H9 (cell line): ENCODE results near the gene RHNO1. TPM values are rescaled to one million over a fixed set of nuclear protein-coding genes. Genes with fewer than 3 reads are reported as not detected.

ENCODE experiments used
- DNase-seq: peaks from one replicate; pipeline ENCODE4 v3.0.0-alpha.2; 2017
- H2AFZ ChIP-seq: one replicate; pipeline ENCODE4 v1.6.1; 2013; ENCODE audit warnings: mild to moderate bottlenecking, low read length, control low read depth, moderate library complexity
- H2AK5ac ChIP-seq: 2 replicates; pipeline ENCODE4 v1.6.1; 2013; ENCODE audit warnings: low read length, control low read depth, mixed read lengths; ENCODE audit not compliant: insufficient read length
- H2BK120ac ChIP-seq: one replicate; pipeline ENCODE4 v1.6.1; 2013; ENCODE audit warnings: low read depth, mild to moderate bottlenecking, low read length, control low read depth, inconsistent platforms; ENCODE audit not compliant: poor library complexity, severe bottlenecking
- H2BK12ac ChIP-seq: 2 replicates; pipeline ENCODE4 v1.6.1; 2013; ENCODE audit warnings: low read length, control low read depth, mixed read lengths, low read depth; ENCODE audit not compliant: insufficient read length
- H2BK15ac ChIP-seq: 2 replicates; pipeline ENCODE4 v1.6.1; 2013; ENCODE audit warnings: low read depth, low read length, control low read depth
- H2BK20ac ChIP-seq: one replicate; pipeline ENCODE4 v1.6.1; 2013; ENCODE audit warnings: low read depth, mild to moderate bottlenecking, low read length, control low read depth, inconsistent platforms; ENCODE audit not compliant: poor library complexity, severe bottlenecking
- H2BK5ac ChIP-seq: 2 replicates; pipeline ENCODE4 v1.6.1; 2013; ENCODE audit warnings: low read length, control low read depth, mixed read lengths; ENCODE audit not compliant: insufficient read length
- H3K14ac ChIP-seq: 2 replicates; pipeline ENCODE4 v1.6.1; 2013; ENCODE audit warnings: low read length, control low read depth; ENCODE audit not compliant: insufficient read depth
- H3K18ac ChIP-seq: 2 replicates; pipeline ENCODE4 v1.6.1; 2013; ENCODE audit warnings: low read depth, mild to moderate bottlenecking, mixed read lengths, low read length, control low read depth; ENCODE audit not compliant: insufficient read length
- H3K23ac ChIP-seq: 2 replicates; pipeline ENCODE4 v1.6.1; 2013; ENCODE audit warnings: low read length, control low read depth, mixed read lengths, low read depth; ENCODE audit not compliant: insufficient read length
- H3K23me2 ChIP-seq: 2 replicates; pipeline ENCODE4 v1.6.1; 2013; ENCODE audit warnings: low read depth, mild to moderate bottlenecking, mixed read lengths, low read length, control low read depth; ENCODE audit not compliant: insufficient read length, poor library complexity, severe bottlenecking
- H3K27ac ChIP-seq: 2 replicates; pipeline ENCODE4 v1.5.1; 2013; ENCODE audit warnings: low read length, control low read depth, mixed read lengths, low read depth; ENCODE audit not compliant: insufficient read length
- H3K27me3 ChIP-seq: 2 replicates; pipeline ENCODE4 v1.6.1; 2013; ENCODE audit warnings: low read length, control low read depth, inconsistent platforms; ENCODE audit not compliant: insufficient read depth
- H3K4ac ChIP-seq: 2 replicates; pipeline ENCODE4 v1.6.1; 2013; ENCODE audit warnings: low read depth, mild to moderate bottlenecking, control low read depth, inconsistent platforms, low read length, moderate library complexity
- H3K4me1 ChIP-seq: 2 replicates; pipeline ENCODE4 v1.6.1; 2013; ENCODE audit warnings: low read length, control low read depth, inconsistent platforms; ENCODE audit not compliant: insufficient read depth
- H3K4me2 ChIP-seq: 2 replicates; pipeline ENCODE4 v1.6.1; 2013; ENCODE audit warnings: low read length, control low read depth, mixed read lengths; ENCODE audit not compliant: insufficient read length, insufficient read depth
- H3K56ac ChIP-seq: 2 replicates; pipeline ENCODE4 v1.6.1; 2013; ENCODE audit warnings: low read depth, mild to moderate bottlenecking, mixed read lengths, low read length, control low read depth; ENCODE audit not compliant: insufficient read length
- H3K79me1 ChIP-seq: 2 replicates; pipeline ENCODE4 v1.6.1; 2013; ENCODE audit warnings: low read depth, mild to moderate bottlenecking, moderate library complexity, low read length, control low read depth, inconsistent platforms; ENCODE audit not compliant: insufficient read depth, poor library complexity, severe bottlenecking
- H3K79me2 ChIP-seq: 2 replicates; pipeline ENCODE4 v1.6.1; 2013; ENCODE audit warnings: low read length, control low read depth, inconsistent platforms; ENCODE audit not compliant: insufficient read depth
- H3K9ac ChIP-seq: 2 replicates; pipeline ENCODE4 v1.6.1; 2013; ENCODE audit warnings: low read length, control low read depth, mixed read lengths; ENCODE audit not compliant: insufficient read length; ENCODE audit errors: extremely low read depth
- H3K9me3 ChIP-seq: one replicate; pipeline ENCODE4 v1.6.1; 2013; ENCODE audit warnings: low read depth, low read length, inconsistent platforms; ENCODE audit not compliant: control insufficient read depth
- H3T11ph ChIP-seq: one replicate; pipeline ENCODE4 v1.6.1; 2013; ENCODE audit warnings: mild to moderate bottlenecking, low read length, control low read depth, inconsistent platforms
- H4K20me1 ChIP-seq: one replicate; pipeline ENCODE4 v1.6.1; 2013; ENCODE audit not compliant: control insufficient read depth, insufficient read length, insufficient read depth
- H4K5ac ChIP-seq: 2 replicates; pipeline ENCODE4 v1.6.1; 2013; ENCODE audit warnings: low read depth, mild to moderate bottlenecking, mixed read lengths, low read length, control low read depth; ENCODE audit not compliant: insufficient read length
- H4K8ac ChIP-seq: replicated peaks from 2 replicates; pipeline ENCODE4 v1.6.1; 2013; ENCODE audit warnings: low read length, control low read depth, mixed read lengths, low read depth; ENCODE audit not compliant: insufficient read length
- H4K91ac ChIP-seq: 2 replicates; pipeline ENCODE4 v1.6.1; 2013; ENCODE audit warnings: low read depth, mild to moderate bottlenecking, moderate library complexity, mixed read lengths, low read length, control low read depth; ENCODE audit not compliant: insufficient read length
- H3K27ac Mint-ChIP-seq, 3 experiments: 2 replicates in 2 of 3; 3 replicates in 1 of 3; pipeline ENCODE4 v1.8.0; 2020 to 2021; ENCODE audit warnings: mixed read lengths in 3 of 3, mild to moderate bottlenecking in 1 of 3, moderate library complexity in 1 of 3
- H3K27me3 Mint-ChIP-seq: 2 replicates; pipeline ENCODE4 v1.8.0; 2021; ENCODE audit warnings: low read depth, mild to moderate bottlenecking, moderate library complexity, mixed read lengths
- H3K36me3 Mint-ChIP-seq, 3 experiments: 2 replicates in 2 of 3; 3 replicates in 1 of 3; pipeline ENCODE4 v1.8.0; 2020 to 2021; ENCODE audit warnings: low read depth in 3 of 3, mixed read lengths in 3 of 3; ENCODE audit not compliant: insufficient read depth in 1 of 3
- H3K4me1 Mint-ChIP-seq, 2 experiments: 2 replicates each; pipeline ENCODE4 v1.8.0; 2020; ENCODE audit warnings: mixed read lengths in 2 of 2
- H3K4me3 Mint-ChIP-seq, 2 experiments: 2 replicates in 1 of 2; 3 replicates in 1 of 2; pipeline ENCODE4 v1.8.0; 2020 to 2021; ENCODE audit warnings: mild to moderate bottlenecking in 2 of 2, mixed read lengths in 2 of 2, moderate library complexity in 1 of 2
- H3K9me3 Mint-ChIP-seq, 2 experiments: 2 replicates in 1 of 2; 3 replicates in 1 of 2; pipeline ENCODE4 v1.8.0; 2020; ENCODE audit warnings: mild to moderate bottlenecking in 2 of 2, mixed read lengths in 2 of 2, moderate library complexity in 1 of 2
- CTCF ChIP-seq: fragments of 200-600 bp; sonication (generic); conservative IDR thresholded peaks from 3 replicates; pipeline ENCODE4 v1.8.0; 2021; ENCODE audit warnings: antibody characterized with exemption, mild to moderate bottlenecking
- WGBS: extraction: QIAGEN DNeasy Blood & Tissue Kit; methylation state at CpG from one replicate; pipeline ENCODE4 v1.1.7; 2013; ENCODE audit warnings: missing lambda C conversion rate, low lambda C conversion rate, mixed read lengths; ENCODE audit not compliant: insufficient read length; ENCODE audit errors: extremely low coverage; 5-methylcytosine and 5-hydroxymethylcytosine counted together
- total RNA-seq: library from RNA; stranded (reverse); gene quantifications from 2 replicates; pipeline ENCODE4 v1.2.1, GENCODE V29; 2021

RHNO1 gene
- total RNA-seq, 1 experiment from 2014 or later: 36.7 TPM

DNA sequence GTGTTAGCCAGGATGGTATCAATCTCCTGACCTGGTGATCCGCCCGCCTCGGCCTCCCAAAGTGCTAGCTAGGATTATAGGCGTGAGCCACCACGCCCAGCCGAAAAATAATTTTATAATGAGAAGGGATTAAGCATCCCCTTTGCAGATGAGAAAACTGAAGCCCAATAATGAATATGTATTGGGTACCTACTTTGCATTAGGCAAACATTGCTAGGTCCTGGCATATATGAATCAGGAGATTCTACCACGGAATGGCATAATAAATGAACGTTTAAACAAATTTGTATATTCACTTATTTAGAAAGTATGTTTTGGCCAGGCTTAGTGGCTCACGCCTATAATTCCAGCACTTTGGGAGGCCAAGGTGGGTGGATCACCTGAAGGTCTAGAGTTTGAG is 46.0 kb downstream of the RHNO1 start:
- no peaks in the 10 kb centered on the region for H3K79me2 ChIP-seq
- no peak overlapping the region for H3K9ac ChIP-seq
- H3K56ac ChIP-seq: no peak overlapping the region
- H2BK5ac ChIP-seq: no peak overlapping the region
- H4K91ac ChIP-seq: no peak overlapping the region
- Mint-ChIP-seq H3K9me3 (no peaks in the 10 kb centered on the region; a peak in 1 of 5 replicates), H3K36me3 (peaks cover 6 to 34% (median 26%) of the 10 kb centered on the region in 3 experiments; a peak in 6 of 7 replicates), H3K4me1 (peaks cover 15 to 19% of the 10 kb centered on the region in 2 experiments), H3K4me3 (no peak overlapping the region), H3K27me3 (no peaks in the 10 kb centered on the region), H3K27ac (no peak overlapping the region)
- H4K20me1 ChIP-seq: no peaks in the 10 kb centered on the region
- no peak overlapping the region for H3K27ac ChIP-seq
- no peak overlapping the region for H3K14ac ChIP-seq
- no peak overlapping the region for H2BK20ac ChIP-seq
- no peak for TF ChIP-seq CTCF
- no peak overlapping the region for H3K23ac ChIP-seq
- H3K23me2 ChIP-seq: no peaks in the 10 kb centered on the region
- no peak overlapping the region for H3K4ac ChIP-seq
- WGBS: no CpG with 5 or more reads among the region's 9 CpGs
- no peak overlapping the region for H4K5ac ChIP-seq
- H3K79me1 ChIP-seq: no peaks in the 10 kb centered on the region
- no peak overlapping the region for H2AK5ac ChIP-seq
- H3K4me1 ChIP-seq: peaks cover 5% of the 10 kb centered on the region; the same call in 1 of the 2 replicates
- no peak overlapping the region for H2AFZ ChIP-seq
- H3K4me2 ChIP-seq: no peak overlapping the region
- H4K8ac ChIP-seq: no peak overlapping the region
- H3K18ac ChIP-seq: no peak overlapping the region
- no peaks in the 10 kb centered on the region for H3K9me3 ChIP-seq
- DNase-seq: no peak
- no peak overlapping the region for H2BK120ac ChIP-seq
- no peak overlapping the region for H3T11ph ChIP-seq
- H2BK12ac ChIP-seq: no peak overlapping the region
- H3K27me3 ChIP-seq: no peaks in the 10 kb centered on the region
- H2BK15ac ChIP-seq: no peak overlapping the region
